IMR-90 (cell line): ENCODE data around the gene TMEM121B. TPM values are rescaled to one million over a fixed set of nuclear protein-coding genes. Genes with fewer than 3 reads are reported as not detected.

ENCODE experiments used
- ATAC-seq: fragments of 200-7000 bp; cut with Tn5 transposase; 2 replicates; pipeline ENCODE4 v1.9.1; 2020; ENCODE audit warnings: low read depth, mild to moderate bottlenecking, moderate library complexity
- BruUV-seq: library from RNA; stranded (reverse); fragments of 400-500 nt; replicated peaks from 2 replicates; lab custom pipeline; 2021; lab: Mats Ljungman, UMichigan
- CTCF ChIA-PET: fragments of 300-600 bp; formaldehyde crosslinking; extraction: SDS; loops from one replicate; lab custom pipeline; 2021; ENCODE audit warnings: antibody characterized with exemption; lab: Yijun Ruan, JAX
- POLR2A ChIA-PET: fragments of 300-600 bp; sonication (Branson Sonifier 250); formaldehyde crosslinking; loops from one replicate; lab custom pipeline; 2022; ENCODE audit warnings: antibody characterized with exemption; ENCODE audit not compliant: unreplicated experiment; lab: Charles Lee
- DNase-seq: peaks from one replicate; pipeline ENCODE4 v3.0.0; 2013
- H2AFZ ChIP-seq: replicated peaks from 2 replicates; pipeline ENCODE3; 2013; ENCODE audit warnings: low read length, mild to moderate bottlenecking; ENCODE audit not compliant: poor library complexity
- H2AK5ac ChIP-seq: 2 replicates; pipeline ENCODE4 v1.6.1; 2013; ENCODE audit warnings: low read depth, low read length, inconsistent platforms
- H2AK9ac ChIP-seq: replicated peaks from 2 replicates; pipeline ENCODE3; 2013; ENCODE audit warnings: mild to moderate bottlenecking, low read depth, low read length, moderate library complexity; ENCODE audit not compliant: poor library complexity
- H2BK120ac ChIP-seq: 2 replicates; pipeline ENCODE4 v1.6.1; 2013; ENCODE audit warnings: low read depth, low read length, inconsistent platforms
- H2BK15ac ChIP-seq: 3 replicates; pipeline ENCODE4 v1.6.1; 2013; ENCODE audit warnings: low read depth, low read length, inconsistent platforms
- H2BK20ac ChIP-seq: 2 replicates; pipeline ENCODE4 v1.6.1; 2013; ENCODE audit warnings: low read depth, mild to moderate bottlenecking, inconsistent platforms, low read length, moderate library complexity
- H2BK5ac ChIP-seq: 2 replicates; pipeline ENCODE4 v1.6.1; 2013; ENCODE audit warnings: mild to moderate bottlenecking, low read depth, low read length, inconsistent platforms; ENCODE audit not compliant: poor library complexity, severe bottlenecking
- H3K14ac ChIP-seq: replicated peaks from 2 replicates; pipeline ENCODE4 v1.6.1; 2013; ENCODE audit warnings: low read depth, low read length, inconsistent platforms
- H3K18ac ChIP-seq: 2 replicates; pipeline ENCODE4 v1.6.1; 2013; ENCODE audit warnings: low read depth, low read length, control low read depth
- H3K23ac ChIP-seq: 2 replicates; pipeline ENCODE4 v1.6.1; 2013; ENCODE audit warnings: low read depth, low read length, inconsistent platforms
- H3K27ac ChIP-seq: 2 replicates; pipeline ENCODE4 v1.5.1; 2013; ENCODE audit warnings: mild to moderate bottlenecking, control low read depth, low read length; ENCODE audit not compliant: insufficient read depth
- H3K27me3 ChIP-seq: 2 replicates; pipeline ENCODE4 v1.6.1; 2013; ENCODE audit warnings: low read length; ENCODE audit not compliant: control insufficient read depth, insufficient read depth
- H3K36me3 ChIP-seq: 2 replicates; pipeline ENCODE4 v1.6.1; 2013; ENCODE audit warnings: low read length, mixed read lengths; ENCODE audit not compliant: control insufficient read depth, insufficient read depth
- H3K4ac ChIP-seq: 2 replicates; pipeline ENCODE4 v1.6.1; 2013; ENCODE audit warnings: low read depth, low read length, inconsistent platforms
- H3K4me1 ChIP-seq: 2 replicates; pipeline ENCODE4 v1.6.1; 2013; ENCODE audit warnings: low read length, mixed read lengths; ENCODE audit not compliant: control insufficient read depth, insufficient read depth
- H3K4me2 ChIP-seq: 2 replicates; pipeline ENCODE4 v1.6.1; 2013; ENCODE audit warnings: low read depth, mild to moderate bottlenecking, control low read depth, low read length, moderate library complexity
- H3K4me3 ChIP-seq: 2 replicates; pipeline ENCODE4 v1.5.1; 2013; ENCODE audit warnings: low read depth, mild to moderate bottlenecking, control low read depth, low read length, moderate library complexity; ENCODE audit not compliant: insufficient read depth
- H3K56ac ChIP-seq: 2 replicates; pipeline ENCODE4 v1.6.1; 2013; ENCODE audit warnings: low read length, inconsistent platforms; ENCODE audit not compliant: insufficient read depth; ENCODE audit errors: extremely low read depth
- H3K79me1 ChIP-seq, 2 experiments: 2 replicates each; pipeline ENCODE4 v1.6.1; 2013; ENCODE audit warnings: low read length in 2 of 2, inconsistent platforms in 1 of 2, low read depth in 1 of 2
- H3K9ac ChIP-seq: 2 replicates; pipeline ENCODE4 v1.6.1; 2013; ENCODE audit warnings: low read depth, low read length, control low read depth
- H3K9me1 ChIP-seq: 2 replicates; pipeline ENCODE4 v1.6.1; 2013; ENCODE audit warnings: low read length, inconsistent platforms; ENCODE audit not compliant: insufficient read depth
- H3K9me3 ChIP-seq: 2 replicates; pipeline ENCODE4 v1.6.1; 2013; ENCODE audit warnings: low read length; ENCODE audit not compliant: control insufficient read depth, insufficient read depth
- H4K20me1 ChIP-seq: 2 replicates; pipeline ENCODE4 v1.6.1; 2013; ENCODE audit warnings: low read length, inconsistent platforms; ENCODE audit not compliant: insufficient read depth
- H4K5ac ChIP-seq: 2 replicates; pipeline ENCODE4 v1.6.1; 2013; ENCODE audit warnings: mild to moderate bottlenecking, low read depth, low read length, control low read depth
- H4K8ac ChIP-seq, 2 experiments: 2 replicates each; pipeline ENCODE4 v1.6.1; 2013; ENCODE audit warnings: low read depth in 2 of 2, low read length in 2 of 2, control low read depth in 1 of 2, inconsistent platforms in 1 of 2
- H4K91ac ChIP-seq: 2 replicates; pipeline ENCODE4 v1.6.1; 2013; ENCODE audit warnings: low read depth, low read length, inconsistent platforms; ENCODE audit not compliant: insufficient read depth
- BHLHE40 ChIP-seq: fragments of 150-350 bp; IDR thresholded peaks from 2 replicates; pipeline ENCODE4 v1.6.1; 2016; ENCODE audit warnings: mild to moderate bottlenecking, low read depth, low read length
- CEBPB ChIP-seq: IDR thresholded peaks from 2 replicates; pipeline ENCODE4 v1.6.1; 2012; ENCODE audit warnings: low read depth, low read length, improper control_type of control experiment
- CHD1 ChIP-seq: IDR thresholded peaks from 2 replicates; pipeline ENCODE4 v1.6.1; 2012; ENCODE audit warnings: low read depth, low read length, improper control_type of control experiment
- CTCF ChIP-seq: conservative IDR thresholded peaks from 2 replicates; pipeline ENCODE4 v1.5.1; 2012; ENCODE audit warnings: mild to moderate bottlenecking, low read depth, low read length, improper control_type of control experiment
- FOS ChIP-seq: fragments of 150-350 bp; IDR thresholded peaks from 2 replicates; pipeline ENCODE4 v1.6.1; 2016; ENCODE audit warnings: low read depth, low read length
- MAFK ChIP-seq: IDR thresholded peaks from 2 replicates; pipeline ENCODE4 v1.6.1; 2012; ENCODE audit warnings: low read depth, low read length, improper control_type of control experiment
- MAZ ChIP-seq: IDR thresholded peaks from 2 replicates; pipeline ENCODE4 v1.6.1; 2012; ENCODE audit warnings: low read depth, mild to moderate bottlenecking, low read length, improper control_type of control experiment, moderate library complexity, borderline replicate concordance
- MXI1 ChIP-seq: IDR thresholded peaks from 2 replicates; pipeline ENCODE4 v1.6.1; 2012; ENCODE audit warnings: low read depth, mild to moderate bottlenecking, low read length, moderate library complexity, borderline replicate concordance
- NFE2L2 ChIP-seq: fragments of 150-350 bp; IDR thresholded peaks from 2 replicates; pipeline ENCODE4 v1.6.1; 2016; ENCODE audit warnings: low read depth, mild to moderate bottlenecking, low read length
- POLR2A ChIP-seq: IDR thresholded peaks from 2 replicates; pipeline ENCODE4 v1.6.1; 2012; ENCODE audit warnings: mild to moderate bottlenecking, low read depth, low read length
- RAD21 ChIP-seq: IDR thresholded peaks from 2 replicates; pipeline ENCODE4 v1.6.1; 2012; ENCODE audit warnings: low read length, improper control_type of control experiment
- RCOR1 ChIP-seq: IDR thresholded peaks from 2 replicates; pipeline ENCODE4 v1.6.1; 2012; ENCODE audit warnings: mild to moderate bottlenecking, low read length, improper control_type of control experiment; ENCODE audit not compliant: insufficient replicate concordance
- RFX5 ChIP-seq: IDR thresholded peaks from 2 replicates; pipeline ENCODE4 v1.8.0; 2012; ENCODE audit warnings: low read depth, mild to moderate bottlenecking, low read length, moderate library complexity
- SMC3 ChIP-seq: fragments of 150-350 bp; IDR thresholded peaks from 2 replicates; pipeline ENCODE4 v1.6.1; 2016; ENCODE audit warnings: low read depth, mild to moderate bottlenecking, antibody characterized with exemption, low read length, moderate library complexity
- USF2 ChIP-seq: fragments of 150-350 bp; IDR thresholded peaks from 2 replicates; pipeline ENCODE4 v1.6.1; 2017; ENCODE audit warnings: mild to moderate bottlenecking, antibody characterized with exemption, low read length, low read depth
- WGBS, 2 experiments: methylation state at CpG; one replicate each; pipeline versions ENCODE4 v1.1.5 to v1.1.7; 2013; ENCODE audit warnings: missing lambda C conversion rate in 2 of 2; ENCODE audit not compliant: insufficient read length in 1 of 2; ENCODE audit errors: extremely low coverage in 2 of 2; 5-methylcytosine and 5-hydroxymethylcytosine counted together
- dilution Hi-C: fragments of 300-500 bp; cut with HindIII; formaldehyde crosslinking; loops from one replicate; pipeline ENCODE4 v1.14.3; 2018; ENCODE audit warnings: low sequenced_read_pairs; ENCODE audit not compliant: unreplicated experiment
- in situ Hi-C: fragments of 300-500 bp; cut with MboI; formaldehyde crosslinking; loops from 3 replicates; pipeline ENCODE4 v1.14.3; 2019; ENCODE audit warnings: low sequenced_read_pairs, inconsistent platforms, mixed read lengths
- intact Hi-C: fragments of 100-400 bp; cut with micrococcal nuclease; formaldehyde crosslinking; loops from 2 replicates; pipeline ENCODE4 v1.10.0; 2022
- polyA plus RNA-seq, 3 experiments: library from polyadenylated mRNA; depleted of rRNA; stranded (reverse); fragments of >200 nt; gene quantifications; 2 replicates each; pipeline ENCODE4 v1.2.3, GENCODE V29; 2012; ENCODE audit warnings: low replicate concordance in 1 of 3
- total RNA-seq: library from RNA; depleted of rRNA; stranded (reverse); fragments of >200 nt; gene quantifications from 2 replicates; pipeline ENCODE4 v1.2.3, GENCODE V29; 2012
- TF ChIP-seq, protein P1 (sequence below): fragments of 150-350 bp; IDR thresholded peaks from 2 replicates; pipeline ENCODE4 v1.6.1; 2016; ENCODE audit warnings: low read depth, mild to moderate bottlenecking, low read length, moderate library complexity, borderline replicate concordance

TMEM121B gene
- total and polyA plus RNA-seq, 2 of the 4 experiments (the other 2 are of a cell fraction), result under 0.01 to 0.29 TPM

DNA sequence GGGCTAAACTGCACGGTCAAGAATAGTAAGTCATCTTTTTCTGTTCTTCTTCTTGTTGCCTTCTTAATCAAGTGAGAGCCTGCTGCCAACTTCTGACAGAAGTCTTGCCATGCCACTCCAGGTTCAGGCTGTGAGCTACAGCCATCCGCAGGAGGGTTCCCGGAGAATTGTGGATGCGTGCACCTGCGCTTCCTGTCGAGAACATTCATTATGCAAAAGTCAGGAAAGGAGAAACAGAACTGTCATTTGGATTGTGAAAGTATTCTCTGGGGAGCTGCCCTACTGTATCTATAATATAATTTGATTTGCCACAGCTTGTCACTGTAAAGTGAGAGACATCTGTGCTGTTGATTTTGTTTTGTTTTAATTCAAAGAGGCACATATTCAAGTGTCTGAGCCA lies 24.1 kb downstream of the TMEM121B start:
- ATAC-seq (no peak), DNase-seq (no peak)
- H3K9ac ChIP-seq, result no peak overlapping the region
- H2BK120ac ChIP-seq, result no peak overlapping the region
- no peak overlapping the region for H4K8ac ChIP-seq
- H3K4ac ChIP-seq, result no peak overlapping the region
- no peak overlapping the region for H3K27ac ChIP-seq
- ChIA-PET CTCF (interaction anchor here (0.7 kb wide), 1 partner anchor 415 kb away, joined by 3 read pairs; no protein-coding TSS in a partner anchor), POLR2A (no interaction called here)
- H3K56ac ChIP-seq, result no peak overlapping the region
- TF ChIP-seq RAD21 (no peak), MXI1 (no peak), FOS (no peak), BHLHE40 (no peak), MAFK (no peak), CEBPB (no peak), MAZ (no peak), RCOR1 (no peak), NFE2L2 (no peak), USF2 (no peak), CTCF (no peak), CHD1 (no peak), RFX5 (no peak), SMC3 (no peak), POLR2A (no peak)
- TF ChIP-seq, protein P1, sequence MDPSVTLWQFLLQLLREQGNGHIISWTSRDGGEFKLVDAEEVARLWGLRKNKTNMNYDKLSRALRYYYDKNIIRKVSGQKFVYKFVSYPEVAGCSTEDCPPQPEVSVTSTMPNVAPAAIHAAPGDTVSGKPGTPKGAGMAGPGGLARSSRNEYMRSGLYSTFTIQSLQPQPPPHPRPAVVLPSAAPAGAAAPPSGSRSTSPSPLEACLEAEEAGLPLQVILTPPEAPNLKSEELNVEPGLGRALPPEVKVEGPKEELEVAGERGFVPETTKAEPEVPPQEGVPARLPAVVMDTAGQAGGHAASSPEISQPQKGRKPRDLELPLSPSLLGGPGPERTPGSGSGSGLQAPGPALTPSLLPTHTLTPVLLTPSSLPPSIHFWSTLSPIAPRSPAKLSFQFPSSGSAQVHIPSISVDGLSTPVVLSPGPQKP, result no peak
- H2BK20ac ChIP-seq, result no peak overlapping the region
- H3K18ac ChIP-seq, result no peak overlapping the region
- in situ Hi-C loops (loop anchor here (25.0 kb wide), 1 partner anchor 715 kb away; no protein-coding TSS in a partner anchor), intact Hi-C loops (no loop called here), dilution Hi-C loops (no loop called here)
- no peak overlapping the region for H4K5ac ChIP-seq
- WGBS, 2 experiments, result 100% methylated on average over 1 of the region's 6 CpGs; no CpG with 5 or more reads in 1 of the 2 experiments
- H3K4me2 ChIP-seq, result no peak overlapping the region
- H3K27me3 ChIP-seq, result no peaks in the 10 kb centered on the region
- peaks cover 30% of the 10 kb centered on the region for H4K20me1 ChIP-seq
- H4K91ac ChIP-seq, result no peak overlapping the region
- H3K9me3 ChIP-seq, result no peaks in the 10 kb centered on the region
- H2AK5ac ChIP-seq, result no peak overlapping the region
- no peak overlapping the region for H2BK15ac ChIP-seq
- H3K4me1 ChIP-seq, result no peaks in the 10 kb centered on the region; the same call in 1 of the 2 replicates
- BruUV-seq, result no TSS peak
- H3K36me3 ChIP-seq, result peaks cover 34% of the 10 kb centered on the region
- H3K79me1 ChIP-seq, result peaks cover 19 to 33% of the 10 kb centered on the region in 2 experiments
- H2BK5ac ChIP-seq, result no peak overlapping the region
- H2AK9ac ChIP-seq, result no peak overlapping the region
- no peak overlapping the region for H3K23ac ChIP-seq
- no peak overlapping the region for H3K4me3 ChIP-seq
- H2AFZ ChIP-seq, result no peak overlapping the region
- H3K14ac ChIP-seq, result no peak overlapping the region
- H3K9me1 ChIP-seq, result peaks cover 5% of the 10 kb centered on the region; the same call in 1 of the 2 replicates
